SK-N-DZ (cell line): ENCODE measurements around the gene SARS2.
A peak's percentile ranks its signal among the peaks of the same experiment; 100 is the strongest.

Experiments
- DNase-seq: peaks from one replicate; pipeline ENCODE4 v3.0.0-alpha.2; 2015; ENCODE audit warnings: low spot score

SARS2 gene

DNA sequence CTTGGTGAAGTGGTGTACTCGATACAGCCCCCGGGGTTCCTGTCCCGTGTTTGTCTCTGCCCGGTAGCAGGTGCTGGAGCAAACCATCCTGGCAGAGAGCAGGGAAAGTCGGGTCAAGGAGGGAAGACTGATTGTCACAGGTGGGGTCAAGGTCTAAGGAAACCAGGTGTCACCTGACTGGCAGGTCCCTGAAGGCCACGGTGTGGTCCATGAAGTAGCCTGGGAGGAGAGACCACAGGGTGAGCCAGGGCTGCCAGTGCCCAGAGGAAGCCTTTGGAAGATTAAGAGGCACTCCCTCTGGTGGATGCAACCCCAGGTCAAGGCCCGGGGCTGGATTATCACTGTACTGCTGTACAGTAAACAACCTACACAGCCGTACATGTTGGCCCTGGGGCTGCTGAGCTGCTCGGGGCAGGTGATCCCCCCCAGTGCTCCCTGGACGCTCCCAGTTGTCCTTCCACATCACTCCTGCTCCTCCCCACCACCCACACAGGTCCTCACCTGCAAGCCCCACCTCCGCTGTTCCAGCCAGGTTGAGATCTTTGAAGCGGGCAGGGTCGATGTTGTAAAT, 12.6 kb downstream of the SARS2 start:
- no peak for DNase-seq

DNA sequence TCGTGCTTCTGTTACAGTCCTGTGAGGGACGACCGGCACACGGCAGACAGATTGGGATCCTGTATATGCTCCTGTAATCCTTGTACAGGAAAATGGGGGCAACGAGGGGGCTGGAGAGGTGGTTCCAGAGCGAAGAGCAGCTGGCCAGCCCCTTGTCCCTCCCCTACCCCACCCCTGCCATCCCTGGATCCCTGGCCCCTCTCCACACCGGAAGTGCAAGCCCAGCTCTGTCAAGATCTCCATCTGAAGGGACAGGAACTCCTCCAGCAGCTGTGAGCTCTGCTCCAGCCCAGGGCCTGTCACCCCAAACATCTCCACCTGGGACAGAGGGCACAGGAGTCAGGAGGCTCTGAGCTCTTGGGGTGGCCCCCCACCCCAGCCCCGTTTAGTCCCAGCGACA, 13.0 kb downstream of the SARS2 start:
- DNase-seq: no peak

DNA sequence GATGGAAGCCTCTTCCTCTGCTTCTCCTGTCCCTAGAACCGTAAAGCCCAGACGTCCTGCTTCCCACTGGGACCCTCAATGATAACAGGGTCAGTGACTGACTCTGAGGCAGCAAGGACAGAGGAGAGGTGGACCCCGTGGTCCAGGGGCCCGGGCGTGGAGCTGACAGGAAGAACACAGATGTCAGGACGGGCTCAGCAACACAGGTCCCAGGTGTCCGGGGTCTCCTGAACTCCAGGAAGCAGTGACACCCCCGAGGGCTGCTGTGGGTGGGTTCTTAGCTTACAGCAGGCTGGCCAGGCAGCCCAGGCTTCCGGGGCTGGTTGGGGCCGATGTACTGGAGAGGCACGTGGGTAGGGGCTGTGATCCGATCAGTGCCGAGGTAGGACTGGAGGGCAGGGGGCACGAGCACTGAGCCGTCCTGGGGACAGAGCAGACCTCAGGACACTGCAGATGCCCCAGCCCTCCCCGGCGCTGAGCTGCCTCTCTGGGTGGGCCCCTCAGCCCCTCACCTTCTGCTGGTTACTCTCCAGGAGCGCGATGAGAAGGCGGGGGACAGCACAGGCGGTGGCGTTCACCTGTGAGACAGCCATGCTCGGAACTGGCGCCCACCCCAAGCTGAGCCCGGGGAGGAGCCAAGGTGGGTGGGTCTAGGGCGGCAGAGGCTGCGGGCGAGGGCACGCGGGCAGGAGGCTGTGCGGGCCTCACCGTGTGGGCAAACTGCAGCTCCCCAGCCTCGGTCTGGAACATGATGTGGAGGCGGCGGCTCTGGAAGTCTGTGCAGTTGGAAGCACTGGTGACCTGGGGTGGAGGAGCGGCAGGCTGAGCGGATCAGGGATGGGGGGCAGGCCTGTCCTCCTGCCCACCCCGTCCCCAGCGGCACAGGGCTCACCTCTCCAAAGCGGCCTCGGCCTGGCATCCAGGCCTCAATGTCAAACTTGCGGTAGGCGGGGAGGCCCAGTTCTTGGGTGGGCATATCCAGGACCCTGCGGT, 14.9 kb downstream of the SARS2 start:
- no peak for DNase-seq

DNA sequence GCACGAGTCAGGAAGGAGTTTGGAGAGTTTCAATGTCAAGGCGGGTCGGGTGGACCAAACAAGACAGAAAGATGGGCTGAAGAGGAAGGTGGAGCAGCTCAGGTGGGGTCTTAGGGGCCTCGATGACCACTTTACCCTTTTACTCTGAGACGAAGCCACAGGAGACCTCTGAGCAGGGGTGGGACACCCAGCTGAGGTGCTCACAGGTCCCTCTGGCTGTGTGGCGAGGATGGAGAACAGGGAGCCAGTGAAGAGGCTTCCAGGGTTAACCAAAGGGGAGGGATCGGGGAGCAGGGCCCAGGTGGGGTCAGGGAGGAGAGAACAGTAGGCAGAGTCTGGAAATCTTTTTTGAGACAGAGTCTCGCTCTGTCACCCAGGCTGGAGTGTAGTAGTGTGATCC, 16.6 kb downstream of the SARS2 start:
- DNase-seq: no peak

DNA sequence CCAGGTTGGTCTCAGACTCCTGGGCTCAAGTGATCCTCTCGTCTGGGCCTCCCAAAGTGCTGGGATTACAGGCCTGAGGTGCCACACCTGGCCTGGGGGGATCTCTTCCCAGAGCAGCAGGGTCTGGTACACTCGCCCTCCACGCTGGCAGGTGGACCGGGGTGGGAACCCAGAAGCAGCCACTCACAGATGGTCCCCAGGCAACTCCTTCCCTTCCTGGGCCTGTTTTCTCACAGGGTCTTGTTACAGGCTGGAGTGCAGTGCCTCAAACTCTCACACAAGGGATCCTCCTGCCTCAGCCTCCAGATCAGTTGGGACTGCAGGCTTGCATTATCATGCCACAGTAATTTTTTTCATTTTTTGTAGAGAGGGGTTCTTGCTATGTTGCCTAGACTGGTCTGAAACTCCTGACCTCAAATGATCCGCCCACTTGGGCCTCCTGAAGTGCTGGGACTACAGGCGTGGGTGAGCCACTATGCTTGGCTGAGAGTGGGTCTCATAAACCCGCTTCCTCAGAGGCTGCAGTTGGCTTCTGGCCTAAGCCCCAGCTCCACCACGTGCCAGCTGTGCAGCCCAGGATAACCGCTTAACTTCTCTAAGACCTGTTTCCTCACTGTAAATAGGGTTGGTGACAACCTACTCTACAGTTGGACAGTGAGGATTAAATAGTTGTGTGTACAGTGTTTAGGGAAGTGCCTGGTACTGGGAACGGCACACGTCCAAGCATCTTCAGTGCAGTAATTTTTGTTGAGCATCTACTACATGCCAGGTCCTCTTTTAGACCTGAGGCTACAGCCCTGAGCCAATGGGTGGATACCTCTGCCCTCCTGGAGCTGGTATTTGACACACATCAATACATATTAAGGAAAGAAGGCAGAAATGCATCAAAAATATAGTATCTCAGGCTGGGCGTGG, 17.7 kb downstream of the SARS2 start:
- DNase-seq: no peak

DNA sequence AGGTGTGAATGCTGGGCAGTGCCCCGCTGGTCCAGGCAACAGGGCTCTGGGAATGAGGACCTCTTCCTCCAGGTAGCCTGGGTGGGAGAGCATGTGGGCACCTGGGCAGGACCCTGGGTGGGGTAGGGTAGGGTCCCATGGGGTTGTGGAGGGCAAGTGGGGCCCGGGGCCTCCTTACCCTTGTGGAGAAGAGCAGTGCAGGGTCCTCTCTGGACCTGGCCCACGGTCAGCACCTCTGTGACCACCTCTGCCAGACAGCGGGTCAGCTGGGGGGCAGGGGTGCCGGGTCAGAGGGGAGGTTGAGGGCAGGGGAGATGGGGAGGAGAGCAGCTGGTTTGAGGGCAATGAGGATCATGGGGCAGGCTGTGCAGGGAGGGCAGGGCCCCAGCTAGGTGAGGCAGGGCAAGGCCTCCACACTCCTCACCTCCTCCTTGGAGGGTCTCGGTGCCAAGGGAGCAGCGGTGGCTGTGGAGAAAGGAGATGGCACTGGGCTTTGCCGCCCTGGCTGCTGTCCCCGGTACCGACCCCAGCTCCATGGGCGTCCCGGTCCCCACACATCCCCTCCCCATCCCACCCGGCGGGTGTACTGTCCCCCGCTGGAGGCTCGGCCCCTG, 19.1 kb downstream of the SARS2 start:
- DNase-seq: no peak

DNA sequence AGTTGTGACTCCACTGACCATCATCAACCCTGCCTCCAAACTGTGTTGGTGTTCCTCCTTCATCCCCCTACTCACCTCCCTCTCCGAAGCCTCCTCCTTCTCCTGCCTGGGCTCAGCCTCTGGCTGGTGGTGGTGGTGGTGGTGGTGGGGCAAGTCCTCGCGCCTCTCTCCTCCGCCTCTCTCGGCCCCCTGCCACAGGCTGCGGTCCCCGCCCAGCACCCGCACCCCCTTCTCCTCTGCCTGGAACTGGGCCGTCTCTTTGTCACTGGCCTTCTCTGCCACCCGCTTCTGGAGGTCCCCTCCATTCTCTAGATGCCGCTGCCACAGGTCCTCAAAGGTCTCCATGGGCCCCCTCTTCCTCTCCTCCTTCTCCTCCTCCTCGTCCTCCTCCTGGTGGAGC, 20.1 kb downstream of the SARS2 start:
- no peak for DNase-seq

DNA sequence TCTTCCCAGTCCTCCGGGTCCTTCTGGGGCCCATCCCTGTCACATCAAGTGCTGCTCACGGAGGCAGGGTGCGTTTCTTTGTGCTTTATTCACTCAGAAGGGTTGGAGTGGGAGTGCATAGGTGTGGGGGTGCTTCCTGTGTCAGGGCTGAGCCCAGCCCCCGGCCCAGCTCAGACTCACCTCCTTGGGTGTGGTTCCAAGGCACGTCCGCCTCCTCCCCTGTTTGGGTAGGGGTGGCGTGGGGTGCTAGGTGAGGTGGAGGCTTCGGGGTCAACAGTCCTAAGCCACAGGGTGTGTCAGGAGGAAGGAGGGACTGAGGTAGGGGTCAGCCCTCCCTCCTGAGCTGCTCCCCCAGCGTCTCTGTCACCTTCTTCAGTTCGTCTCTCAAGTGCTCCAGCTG, 21.7 kb downstream of the SARS2 start:
- no peak for DNase-seq

DNA sequence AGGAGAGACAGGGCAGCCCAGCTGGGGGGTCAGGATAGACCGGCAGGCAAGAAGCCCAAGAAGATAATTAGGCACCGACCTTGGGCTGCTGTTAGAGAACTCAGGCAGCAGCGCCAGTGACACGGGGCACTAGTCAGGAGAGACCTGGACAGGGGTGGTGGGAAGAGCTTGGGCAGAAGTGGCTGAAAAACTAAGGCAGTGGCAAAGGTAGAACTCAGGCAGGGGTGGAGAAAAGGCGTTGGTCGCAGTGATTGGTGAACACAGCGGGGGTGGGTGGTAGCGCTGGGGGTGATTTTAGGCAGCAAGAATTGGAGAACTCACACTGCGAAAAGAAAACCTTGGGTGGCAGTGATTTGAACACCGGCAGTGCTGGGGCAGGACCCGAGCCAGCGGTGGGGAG, 22.9 kb downstream of the SARS2 start:
- DNase-seq: no peak

DNA sequence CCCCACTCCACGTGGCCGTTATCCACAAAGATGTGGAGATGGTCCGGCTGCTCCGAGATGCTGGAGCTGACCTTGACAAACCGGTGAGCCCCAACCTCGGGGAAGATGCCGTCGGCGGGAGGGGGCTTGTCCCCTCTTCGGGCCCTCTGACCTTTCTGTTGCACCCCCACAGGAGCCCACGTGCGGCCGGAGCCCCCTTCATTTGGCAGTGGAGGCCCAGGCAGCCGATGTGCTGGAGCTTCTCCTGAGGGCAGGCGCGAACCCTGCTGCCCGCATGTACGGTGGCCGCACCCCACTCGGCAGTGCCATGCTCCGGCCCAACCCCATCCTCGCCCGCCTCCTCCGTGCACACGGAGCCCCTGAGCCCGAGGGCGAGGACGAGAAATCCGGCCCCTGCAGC, 23.3 kb downstream of the SARS2 start:
- no peak for DNase-seq

DNA sequence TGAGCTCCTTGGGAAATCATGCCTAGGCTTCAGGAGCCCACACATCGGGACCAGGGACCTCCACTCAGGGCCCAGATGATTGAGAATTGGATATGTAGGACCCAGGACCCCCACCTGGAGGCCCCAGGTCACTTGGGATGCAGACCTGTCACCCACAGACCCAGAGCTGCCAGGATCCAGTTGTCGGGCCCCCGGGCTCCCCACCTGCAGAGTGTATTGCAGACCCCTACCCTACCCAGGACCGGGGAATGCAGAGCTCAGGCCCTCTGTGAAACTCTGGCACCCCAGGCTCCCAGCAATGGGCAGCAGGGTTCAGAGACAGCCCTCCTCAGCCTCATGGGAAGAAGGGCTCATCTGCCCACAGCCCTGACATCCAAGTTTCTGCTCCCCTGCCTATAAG, 24.9 kb downstream of the SARS2 start:
- no peak for DNase-seq

DNA sequence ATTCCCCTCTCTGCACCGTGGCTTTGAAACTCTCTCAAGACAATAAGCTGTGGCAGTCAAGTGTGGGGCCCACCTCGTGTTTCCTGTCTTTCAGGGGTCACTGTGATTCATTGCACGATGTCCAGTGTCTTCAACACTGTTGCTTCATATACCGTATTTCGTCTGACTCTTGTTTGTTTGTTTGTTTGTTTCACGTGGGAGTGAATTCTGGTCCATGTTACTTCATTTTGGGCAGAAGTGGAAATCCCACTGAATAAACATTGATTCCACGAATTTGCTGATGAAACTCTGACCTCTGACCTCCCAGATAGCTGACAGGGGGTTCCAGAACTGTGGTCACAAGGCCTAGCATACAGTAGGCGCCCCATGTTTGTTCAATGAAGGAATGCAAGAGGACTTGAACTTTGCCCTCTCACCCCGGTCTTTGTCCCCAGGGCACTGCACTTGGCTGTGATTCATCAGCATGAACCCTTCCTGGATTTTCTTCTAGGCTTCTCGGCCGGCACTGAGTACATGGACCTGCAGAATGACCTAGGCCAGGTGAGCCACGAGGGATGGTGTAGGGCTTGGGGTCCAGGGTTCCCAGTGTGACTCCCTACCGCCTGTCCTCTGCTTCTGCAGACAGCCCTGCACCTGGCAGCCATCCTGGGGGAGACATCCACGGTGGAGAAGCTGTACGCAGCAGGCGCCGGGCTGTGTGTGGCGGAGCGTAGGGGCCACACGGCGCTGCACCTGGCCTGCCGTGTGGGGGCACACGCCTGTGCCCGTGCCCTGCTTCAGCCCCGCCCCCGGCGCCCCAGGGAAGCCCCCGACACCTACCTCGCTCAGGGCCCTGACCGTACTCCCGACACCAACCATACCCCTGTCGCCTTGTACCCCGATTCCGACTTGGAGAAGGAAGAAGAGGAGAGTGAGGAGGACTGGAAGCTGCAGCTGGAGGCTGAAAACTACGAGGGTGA, 25.7 kb downstream of the SARS2 start:
- DNase-seq: no peak

DNA sequence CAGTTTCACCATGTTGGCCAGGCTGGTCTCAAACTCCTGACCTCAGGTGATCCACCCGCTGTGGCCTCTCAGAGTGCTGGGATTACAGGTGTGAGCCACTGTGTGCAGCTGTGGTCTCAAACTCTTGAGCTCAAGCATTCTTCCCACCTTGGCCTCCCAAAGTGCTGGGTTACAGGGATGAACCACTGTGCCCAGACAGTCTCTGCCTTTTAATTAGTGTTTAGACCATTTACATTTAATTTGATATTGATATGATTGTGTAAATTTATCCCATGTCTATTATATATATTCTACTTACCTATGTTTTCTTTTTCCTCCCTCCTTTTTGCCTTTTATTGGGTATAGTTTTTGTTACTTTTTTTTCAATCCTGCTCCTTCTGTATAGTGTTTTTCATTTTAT, 28.9 kb downstream of the SARS2 start:
- DNase-seq: no peak

DNA sequence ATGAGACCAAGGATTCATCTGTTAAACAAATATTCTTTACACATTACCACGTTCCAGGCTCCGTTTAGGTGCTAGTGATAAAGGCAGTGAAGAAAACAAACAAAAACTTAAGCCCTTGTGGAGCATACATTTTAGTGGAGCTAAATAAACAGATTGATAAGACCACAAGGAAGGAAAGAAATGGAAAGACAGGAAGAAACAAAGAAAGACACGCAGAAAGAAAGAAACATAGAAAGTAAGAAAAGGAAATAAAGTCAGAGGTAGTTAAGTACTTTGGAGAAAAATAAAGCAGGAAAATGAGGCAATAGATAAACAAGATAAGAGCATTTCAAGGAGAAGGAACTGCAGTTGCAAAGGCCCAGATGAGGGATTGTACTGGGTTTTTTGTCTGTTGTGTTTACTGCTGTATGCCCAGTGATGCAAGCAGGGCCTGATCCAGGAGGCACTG, 29.8 kb downstream of the SARS2 start:
- DNase-seq: no peak

DNA sequence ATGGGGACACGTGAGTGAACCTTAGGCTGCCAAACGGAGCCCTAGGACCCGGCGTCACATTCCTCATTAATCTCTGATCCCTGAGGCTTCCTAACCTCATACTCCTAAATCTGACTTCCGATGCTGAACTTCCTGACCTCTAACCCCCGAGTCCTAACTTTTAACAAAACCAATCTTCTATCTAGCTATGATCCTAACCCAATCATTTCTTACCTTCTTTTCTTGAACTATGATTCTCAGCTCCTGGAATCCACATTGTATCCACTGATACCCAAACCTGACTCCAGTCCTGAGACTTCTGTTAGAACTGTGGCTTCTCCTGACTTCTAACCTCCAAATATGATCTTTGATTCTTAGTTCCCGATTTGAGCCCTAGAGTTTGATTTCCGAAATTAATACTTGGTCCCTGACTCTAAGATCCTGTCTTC, 30.3 kb downstream of the SARS2 start:
- DNase-seq: no peak

DNA sequence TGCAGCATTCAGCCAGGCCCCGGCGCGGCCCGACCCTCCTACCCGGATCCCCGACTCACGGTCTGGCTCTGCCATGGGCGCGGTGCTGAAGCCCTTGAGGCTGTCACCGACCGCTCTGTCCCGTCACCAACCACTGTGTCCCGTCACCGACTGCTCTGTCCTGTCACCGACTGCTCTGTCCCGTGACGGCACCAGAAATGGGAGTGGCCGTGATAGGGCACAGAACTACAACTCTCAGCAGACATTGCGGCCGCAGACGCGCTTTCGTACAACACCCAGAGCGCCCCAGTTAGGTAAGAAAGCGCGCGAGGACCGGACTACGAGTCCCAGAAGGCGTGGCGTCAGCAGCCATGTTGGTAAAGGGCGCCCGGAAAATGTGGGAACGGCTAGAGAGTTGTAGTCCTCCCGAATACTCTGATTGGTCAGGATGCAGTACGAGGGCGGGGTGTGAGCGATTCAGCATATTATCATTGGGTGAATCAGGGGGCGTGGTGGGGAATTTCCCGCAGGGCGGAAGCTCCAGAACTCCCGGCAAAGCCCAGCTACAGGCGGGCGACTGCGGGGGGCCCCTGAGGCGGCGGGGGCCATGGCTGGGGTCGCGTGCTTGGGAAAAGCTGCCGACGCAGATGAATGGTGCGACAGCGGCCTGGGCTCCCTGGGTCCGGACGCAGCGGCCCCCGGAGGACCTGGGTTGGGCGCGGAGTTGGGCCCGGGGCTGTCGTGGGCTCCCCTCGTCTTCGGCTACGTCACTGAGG, 30.9 kb downstream of the SARS2 start, which contains the start of the genes NFKBIB and SIRT2:
TSS of gene NFKBIB (plus strand) at position 523 of the 755 bp plus-strand sequence. CDS start at position 587, 64 bp downstream.
TSS of gene SIRT2 (minus strand) at position 172 of the 755 bp plus-strand sequence. CDS start at position 75, 97 bp downstream.
- peak; percentile 100 for DNase-seq

DNA sequence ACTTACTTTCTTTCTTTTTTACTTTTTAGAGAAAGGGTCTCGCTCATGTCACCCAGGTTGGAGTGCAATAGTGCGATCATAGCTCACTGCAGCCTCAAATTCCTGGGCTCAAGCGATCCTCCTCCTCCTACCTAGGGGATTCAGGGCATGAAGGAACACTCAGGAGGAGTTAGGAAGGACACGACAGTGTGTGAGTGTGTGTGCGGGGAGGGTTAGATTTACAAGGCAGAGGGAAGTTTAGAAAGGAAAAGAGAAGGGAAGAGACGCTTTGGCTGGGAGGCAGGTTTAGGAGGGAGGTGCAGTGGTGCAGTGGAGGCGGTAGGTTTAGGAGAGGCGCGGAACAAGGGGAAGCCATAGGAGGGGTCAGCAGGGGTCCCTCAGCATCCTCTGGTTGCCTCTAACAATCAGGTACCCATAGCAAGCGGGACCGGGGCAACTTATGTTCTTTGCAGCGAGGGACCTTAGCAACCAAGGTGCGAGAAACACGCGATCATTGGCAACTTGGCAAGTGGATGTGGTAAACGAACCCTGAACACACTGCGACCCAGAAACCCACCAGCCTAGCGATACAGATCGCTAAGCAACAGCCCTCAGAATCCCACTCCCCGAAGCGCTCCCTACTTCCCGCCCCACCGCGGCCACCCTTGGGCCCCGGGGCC, 31.6 kb downstream of the SARS2 start:
- DNase-seq: no peak

DNA sequence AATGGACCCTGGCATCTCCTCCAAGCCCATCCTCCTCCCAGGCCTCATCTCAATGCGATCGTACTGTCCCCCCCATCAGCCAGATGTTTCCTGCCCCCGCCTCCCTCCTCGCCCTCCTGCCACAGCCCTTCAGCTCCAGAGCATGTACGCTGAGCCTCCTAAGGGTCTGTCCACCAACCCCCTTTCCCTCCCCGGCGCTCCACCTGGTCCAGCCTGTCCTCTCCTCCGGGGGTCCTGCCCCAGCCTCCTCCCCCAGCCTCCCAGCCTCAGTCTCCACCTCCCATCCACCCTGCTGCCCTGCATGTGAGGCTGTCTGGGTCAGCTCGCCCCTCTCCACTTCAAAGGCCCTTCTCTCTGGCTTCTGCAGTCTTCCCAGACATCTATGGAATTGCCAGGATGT, 35.6 kb downstream of the SARS2 start:
- DNase-seq: no peak

DNA sequence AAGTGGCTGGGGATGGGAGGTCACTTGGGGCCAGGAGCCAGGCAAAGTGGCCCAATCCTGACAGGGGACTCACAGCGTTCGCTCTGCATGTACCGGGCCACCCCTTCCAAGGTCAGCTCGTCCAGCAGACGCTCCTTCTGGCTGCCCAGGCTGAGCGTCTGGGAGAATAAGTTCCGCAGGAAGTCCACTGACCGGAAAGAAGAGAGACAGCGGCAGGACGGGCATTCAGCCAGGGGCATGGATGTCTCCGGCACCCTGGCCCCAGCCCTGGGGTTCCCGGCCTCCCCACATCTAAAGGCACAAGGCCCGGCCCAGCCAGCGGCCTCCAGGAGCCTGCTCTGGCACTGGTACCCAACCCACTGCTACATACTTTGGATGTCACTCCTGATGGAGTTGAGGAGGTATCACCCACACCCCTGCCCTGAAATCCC, 37.2 kb downstream of the SARS2 start:
- no peak for DNase-seq
